ENCODE measurements around the gene NAGLU. TPM values are rescaled to one million over a fixed set of nuclear protein-coding genes. Genes with fewer than 3 reads are reported as not detected.

Gene NAGLU
- total and polyA plus RNA-seq, 2 of the 13 experiments (the other 11 are each of a cell fraction or from before 2014, with no cell fraction given): 28.2 to 40.1 TPM

- TF ChIP-seq ARID5B (CRISPR knock-in tag; IDR thresholded peaks at IDR 0.05): peak; percentile 74
- TF ChIP-seq MIER2 (CRISPR knock-in tag; IDR thresholded peaks at IDR 0.05): 0 out of 2 replicates have a peak, but pooled peaks have one; percentile 75
- no peak for TF ChIP-seq MATR3 (CRISPR knock-in tag; IDR thresholded peaks at IDR 0.05)
- TF ChIP-seq NFE2L2 (IDR thresholded peaks at IDR 0.05; ENCODE audit: low read length): peak; percentile 1; the same call in 1 of the 2 replicates
- TF ChIP-seq ZFP82 (CRISPR knock-in tag; IDR thresholded peaks at IDR 0.05; ENCODE audit: borderline replicate concordance): peak; percentile 50; the same call in 1 of the 2 replicates
- TF ChIP-seq ZNF776 (CRISPR knock-in tag; IDR thresholded peaks at IDR 0.05): no peak
- no peak for TF ChIP-seq SP140L (CRISPR knock-in tag; IDR thresholded peaks at IDR 0.05; ENCODE audit: borderline replicate concordance)
- TF ChIP-seq ZNF652 (CRISPR knock-in tag; IDR thresholded peaks at IDR 0.05; ENCODE audit: borderline replicate concordance, low read depth): peak; percentile 28; the same call in 1 of the 2 replicates
- TF ChIP-seq CBX1 (IDR thresholded peaks at IDR 0.05; ENCODE audit: low read depth): peak; percentile 41
- peak; percentile 35 for TF ChIP-seq XRCC5 (optimal IDR thresholded peaks at IDR 0.05; ENCODE audit: low read length)
- peak; percentile 60 for TF ChIP-seq ZNF331 (CRISPR knock-in tag; IDR thresholded peaks at IDR 0.05)
- no peak for TF ChIP-seq HNRNPH1 (optimal IDR thresholded peaks at IDR 0.05; ENCODE audit: low read depth, low read length)
- no peak for TF ChIP-seq ELK4 (CRISPR knock-in tag; IDR thresholded peaks at IDR 0.05; ENCODE audit: borderline replicate concordance)
- TF ChIP-seq NR2F1 (CRISPR knock-in tag; IDR thresholded peaks at IDR 0.05): 0 out of 4 replicates have a peak, but pooled peaks of 1 of the 2 experiments have one; percentile 32
- TF ChIP-seq TBL1XR1 (IDR thresholded peaks at IDR 0.05; ENCODE audit: borderline replicate concordance, low read length, partially characterized antibody): peak; percentile 90
- TF ChIP-seq CEBPG (CRISPR knock-in tag; IDR thresholded peaks at IDR 0.05): peak; percentile 77
- peak; percentile 50 for TF ChIP-seq RBM22 (optimal IDR thresholded peaks at IDR 0.05; ENCODE audit: low read length)
- TF ChIP-seq ZFP91 (CRISPR knock-in tag; IDR thresholded peaks at IDR 0.05; ENCODE audit: borderline replicate concordance): peak; percentile 65
- no peak for TF ChIP-seq SKI (IDR thresholded peaks at IDR 0.05; ENCODE audit: partially characterized antibody)
- TF ChIP-seq U2AF2 (IDR thresholded peaks at IDR 0.05; ENCODE audit: low read depth, low read length): no peak
- TF ChIP-seq CCAR2 (optimal IDR thresholded peaks at IDR 0.05; ENCODE audit: low read depth, low read length): no peak
- no peak for TF ChIP-seq MED8 (CRISPR knock-in tag; IDR thresholded peaks at IDR 0.05; ENCODE audit: insufficient replicate concordance)
- peak; percentile 37; the same call in 1 of the 2 replicates for TF ChIP-seq HNF4G (IDR thresholded peaks at IDR 0.05; ENCODE audit: borderline replicate concordance, low read depth, low read length)
- TF ChIP-seq HNF4G (CRISPR knock-in tag; IDR thresholded peaks at IDR 0.05; ENCODE audit: borderline replicate concordance, low read depth): no peak; the same call in 1 of the 2 replicates
- no peak for TF ChIP-seq ZNF780A (CRISPR knock-in tag; IDR thresholded peaks at IDR 0.05)
Observed at GRCh38 chr17:42561897-42562387, 25.9 kb downstream of the NAGLU start, which contains the start of gene COASY (continued).

All from HepG2 (cell line).